Activated naive CD8-positive, alpha-beta T cell (primary cell): ENCODE results near the gene ADI1.

Experiments
- H3K27ac Mint-ChIP-seq: one replicate; pipeline ENCODE4 v1.8.0; 2021; ENCODE audit warnings: mixed read lengths
- H3K27me3 Mint-ChIP-seq: one replicate; pipeline ENCODE4 v1.8.0; 2021; ENCODE audit warnings: mixed read lengths
- H3K36me3 Mint-ChIP-seq: one replicate; pipeline ENCODE4 v1.8.0; 2021; ENCODE audit warnings: mixed read lengths
- H3K4me1 Mint-ChIP-seq: one replicate; pipeline ENCODE4 v1.8.0; 2021; ENCODE audit warnings: low read depth, mixed read lengths
- H3K4me3 Mint-ChIP-seq: one replicate; pipeline ENCODE4 v1.8.0; 2021; ENCODE audit warnings: mild to moderate bottlenecking, mixed read lengths
- H3K9me3 Mint-ChIP-seq: one replicate; pipeline ENCODE4 v1.8.0; 2021; ENCODE audit warnings: low read depth, mixed read lengths

Gene ADI1

DNA sequence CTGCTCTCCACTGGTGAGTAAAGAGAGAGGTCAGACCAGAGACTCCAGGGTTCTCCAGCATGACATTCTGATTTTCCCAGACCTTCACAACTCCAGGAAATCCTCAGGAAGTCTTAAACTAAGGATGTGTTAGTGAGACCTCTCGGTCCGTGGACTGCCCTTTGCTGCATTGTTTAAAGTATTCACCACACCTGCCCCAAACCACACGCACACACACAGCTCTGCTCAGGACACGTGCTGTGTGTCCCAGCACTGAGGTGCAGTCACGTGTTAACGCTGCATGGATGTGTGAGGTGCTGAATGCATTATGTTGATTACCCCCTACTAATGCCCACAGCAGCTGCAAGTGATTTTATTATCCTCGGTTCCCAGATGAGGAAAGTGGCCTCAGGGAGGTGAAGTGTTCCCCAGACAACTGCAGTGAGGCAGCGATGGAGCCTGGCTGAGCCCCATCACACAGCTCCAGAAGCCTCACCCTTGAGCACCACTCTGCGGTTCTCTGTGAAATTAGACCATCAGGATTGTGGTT, 71.5 kb downstream of the ADI1 start:
- no peak overlapping the region for H3K27ac Mint-ChIP-seq
- H3K27me3 Mint-ChIP-seq, result no peaks in the 10 kb centered on the region
- H3K36me3 Mint-ChIP-seq, result peaks cover under 1% of the 10 kb centered on the region
- H3K9me3 Mint-ChIP-seq, result no peaks in the 10 kb centered on the region
- no peak overlapping the region for H3K4me3 Mint-ChIP-seq
- no peaks in the 10 kb centered on the region for H3K4me1 Mint-ChIP-seq
